ENCODE results near the gene SEC23IP. TPM values are rescaled to one million over a fixed set of nuclear protein-coding genes. Genes with fewer than 3 reads are reported as not detected.

Gene SEC23IP
- total RNA-seq, 1 donor from 2014 or later, result 64.6 TPM

DNA sequence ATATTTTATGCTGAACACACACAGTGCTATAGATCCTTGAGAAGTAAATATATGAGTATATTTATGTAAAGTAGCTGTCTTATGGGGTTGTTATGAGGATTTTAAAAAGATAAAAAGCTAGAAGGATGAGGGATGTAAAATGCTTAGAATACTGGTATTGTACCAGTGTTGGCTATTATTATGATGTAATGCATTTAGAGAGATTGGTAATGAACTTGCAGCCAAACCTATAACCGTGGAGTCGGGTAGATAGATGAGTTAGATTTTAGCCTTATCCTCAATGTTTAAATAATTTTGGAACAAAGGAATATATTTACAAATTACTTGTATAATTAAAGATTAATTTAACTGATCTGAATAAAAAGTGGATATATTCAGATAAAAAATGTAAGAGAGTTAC is 99.3 kb downstream of the SEC23IP start:
- Mint-ChIP-seq H3K9me3 (ENCODE audit: unreplicated experiment) (peaks cover 12% of the 10 kb centered on the region), H3K27ac (ENCODE audit: unreplicated experiment) (no peak overlapping the region), H3K27me3 (ENCODE audit: unreplicated experiment) (peaks cover 21% of the 10 kb centered on the region), H3K36me3 (ENCODE audit: unreplicated experiment) (no peaks in the 10 kb centered on the region), H3K4me3 (ENCODE audit: unreplicated experiment) (no peak overlapping the region), H3K4me1 (ENCODE audit: unreplicated experiment) (no peaks in the 10 kb centered on the region)
- no peak for DNase-seq (ENCODE audit: extremely low spot score, unreplicated experiment)
- TF ChIP-seq, protein P1, sequence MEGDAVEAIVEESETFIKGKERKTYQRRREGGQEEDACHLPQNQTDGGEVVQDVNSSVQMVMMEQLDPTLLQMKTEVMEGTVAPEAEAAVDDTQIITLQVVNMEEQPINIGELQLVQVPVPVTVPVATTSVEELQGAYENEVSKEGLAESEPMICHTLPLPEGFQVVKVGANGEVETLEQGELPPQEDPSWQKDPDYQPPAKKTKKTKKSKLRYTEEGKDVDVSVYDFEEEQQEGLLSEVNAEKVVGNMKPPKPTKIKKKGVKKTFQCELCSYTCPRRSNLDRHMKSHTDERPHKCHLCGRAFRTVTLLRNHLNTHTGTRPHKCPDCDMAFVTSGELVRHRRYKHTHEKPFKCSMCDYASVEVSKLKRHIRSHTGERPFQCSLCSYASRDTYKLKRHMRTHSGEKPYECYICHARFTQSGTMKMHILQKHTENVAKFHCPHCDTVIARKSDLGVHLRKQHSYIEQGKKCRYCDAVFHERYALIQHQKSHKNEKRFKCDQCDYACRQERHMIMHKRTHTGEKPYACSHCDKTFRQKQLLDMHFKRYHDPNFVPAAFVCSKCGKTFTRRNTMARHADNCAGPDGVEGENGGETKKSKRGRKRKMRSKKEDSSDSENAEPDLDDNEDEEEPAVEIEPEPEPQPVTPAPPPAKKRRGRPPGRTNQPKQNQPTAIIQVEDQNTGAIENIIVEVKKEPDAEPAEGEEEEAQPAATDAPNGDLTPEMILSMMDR (IDR thresholded peaks at IDR 0.05), result no peak

Small RNAs within 50 kb of the gene (microRNA-seq; reads per million reads assigned to microRNA genes)
- not detected for gene MIR4682 (ENCODE audit: unreplicated experiment)

Other genes with a start within 250 kb of the SEC23IP start
- gene BAG3, start 241.3 kb upstream of the SEC23IP start, total RNA-seq, result 40.1 and 41.0 TPM in 2 replicates
- 36.8 and 38.6 TPM in 2 replicates for gene INPP5F, start 166.7 kb upstream of the SEC23IP start, total RNA-seq
- gene MCMBP, start 19.9 kb upstream of the SEC23IP start, total RNA-seq, result 43.5 and 50.4 TPM in 2 replicates